Activated CD8-positive, alpha-beta T cell treated with anti-CD3 and anti-CD28 coated beads for 36 hours (primary cell): ENCODE results near the gene MRPS23. TPM values are rescaled to one million over a fixed set of nuclear protein-coding genes. Genes with fewer than 3 reads are reported as not detected.

Source experiments
- ATAC-seq: fragments of 200-7000 bp; cut with Tn5 transposase; one replicate; pipeline ENCODE4 v1.10.0; 2021; ENCODE audit warnings: mild to moderate bottlenecking, moderate library complexity
- CTCF ChIA-PET: fragments of 350-600 bp; sonication (Branson Sonifier 250); formaldehyde crosslinking; loops from one replicate; lab custom pipeline; 2021; ENCODE audit warnings: antibody characterized with exemption; lab: Charles Lee
- POLR2A ChIA-PET: fragments of 350-600 bp; sonication (Branson Sonifier 250); formaldehyde crosslinking; loops from one replicate; lab custom pipeline; 2021; ENCODE audit warnings: antibody characterized with exemption; lab: Charles Lee
- DNase-seq: peaks from one replicate; pipeline ENCODE4 v3.0.0-alpha.2; 2020
- H3K27ac Mint-ChIP-seq: one replicate; pipeline ENCODE4 v1.8.0; 2021; ENCODE audit warnings: mild to moderate bottlenecking, mixed read lengths
- H3K27me3 Mint-ChIP-seq: one replicate; pipeline ENCODE4 v1.8.0; 2021; ENCODE audit warnings: mixed read lengths
- H3K36me3 Mint-ChIP-seq: one replicate; pipeline ENCODE4 v1.8.0; 2021; ENCODE audit warnings: low read depth, mixed read lengths
- H3K4me1 Mint-ChIP-seq: one replicate; pipeline ENCODE4 v1.8.0; 2021; ENCODE audit warnings: low read depth, mixed read lengths
- H3K4me3 Mint-ChIP-seq: one replicate; pipeline ENCODE4 v1.8.0; 2021; ENCODE audit warnings: mild to moderate bottlenecking, moderate library complexity, mixed read lengths
- H3K9me3 Mint-ChIP-seq: one replicate; pipeline ENCODE4 v1.8.0; 2021; ENCODE audit warnings: mixed read lengths
- CTCF ChIP-seq: fragments of 200-600 bp; IDR thresholded peaks from one replicate; pipeline ENCODE4 v1.8.0; 2022; ENCODE audit warnings: antibody characterized with exemption, mild to moderate bottlenecking
- intact Hi-C: fragments of 100-400 bp; cut with micrococcal nuclease; formaldehyde crosslinking; loops from one replicate; pipeline ENCODE4 v1.10.0; 2022
- total RNA-seq, 2 experiments: library from RNA; stranded (reverse); gene quantifications; one replicate each; pipeline ENCODE4 v1.2.3, GENCODE V29; 2021

Gene MRPS23
- total RNA-seq, 2 experiments from 2014 or later, result 69.5 to 70.0 TPM

- intact Hi-C loops, result no loop called here
- H3K27me3 Mint-ChIP-seq, result no peaks in the 10 kb centered on the region
- H3K4me3 Mint-ChIP-seq, result no peak overlapping the region
- no peak for TF ChIP-seq CTCF
- ChIA-PET CTCF (interaction anchor here (1.6 to 1.9 kb wide), 2 partner anchors 9 to 59 kb away, joined by 5 to 13 read pairs; no protein-coding TSS in a partner anchor), POLR2A (no interaction called here)
- peaks cover 17% of the 10 kb centered on the region for H3K4me1 Mint-ChIP-seq
- no peaks in the 10 kb centered on the region for H3K9me3 Mint-ChIP-seq
- peaks cover 34% of the 10 kb centered on the region for H3K36me3 Mint-ChIP-seq
- ATAC-seq, result no peak
- no peak overlapping the region for H3K27ac Mint-ChIP-seq
- DNase-seq, result no peak
Measured at GRCh38 chr17:57842280-57842679, 7.6 kb downstream of the MRPS23 start.

- Mint-ChIP-seq H3K36me3 (peaks cover 27% of the 10 kb centered on the region), H3K4me1 (peaks cover 10% of the 10 kb centered on the region), H3K27me3 (no peaks in the 10 kb centered on the region), H3K4me3 (no peak overlapping the region), H3K27ac (no peak overlapping the region), H3K9me3 (no peaks in the 10 kb centered on the region)
- no peak for DNase-seq
- ATAC-seq, result no peak
- ChIA-PET POLR2A (interaction anchor here (0.8 kb wide), 1 partner anchor 8 kb away, joined by 4 read pairs; no protein-coding TSS in a partner anchor), CTCF (interaction anchor here (1.0 to 1.6 kb wide), 2 partner anchors 56 to 57 kb away, joined by 4 to 5 read pairs; no protein-coding TSS in a partner anchor)
- intact Hi-C loops, result no loop called here
- no peak for TF ChIP-seq CTCF
Measured at GRCh38 chr17:57839571-57839923, 10.3 kb downstream of the MRPS23 start.

- no peaks in the 10 kb centered on the region for H3K9me3 Mint-ChIP-seq
- POLR2A ChIA-PET, result interaction anchor here (0.6 to 1.4 kb wide), 4 partner anchors 9 to 241 kb away, joined by 3 to 6 read pairs (median 4); partner anchors contain the start of gene MRPS23
- H3K27me3 Mint-ChIP-seq, result no peaks in the 10 kb centered on the region
- ATAC-seq (no peak), DNase-seq (no peak)
- H3K4me1 Mint-ChIP-seq, result peaks cover 14% of the 10 kb centered on the region
- no peak overlapping the region for H3K4me3 Mint-ChIP-seq
- no peak for TF ChIP-seq CTCF
- intact Hi-C loops, result no loop called here
- CTCF ChIA-PET, result interaction anchor here (1.0 to 1.6 kb wide), 2 partner anchors 55 to 56 kb away, joined by 4 to 5 read pairs; no protein-coding TSS in a partner anchor
- peaks cover 27% of the 10 kb centered on the region for H3K36me3 Mint-ChIP-seq
- H3K27ac Mint-ChIP-seq, result peak overlapping the region; percentile 30
Measured at GRCh38 chr17:57838857-57839570, 10.8 kb downstream of the MRPS23 start.

- Mint-ChIP-seq H3K9me3 (no peaks in the 10 kb centered on the region), H3K4me1 (peaks cover 16% of the 10 kb centered on the region), H3K4me3 (no peak overlapping the region), H3K36me3 (peaks cover 25% of the 10 kb centered on the region), H3K27me3 (no peaks in the 10 kb centered on the region), H3K27ac (no peak overlapping the region)
- ATAC-seq (no peak), DNase-seq (no peak)
- ChIA-PET POLR2A (interaction anchor here (0.6 to 1.4 kb wide), 3 partner anchors 11 to 240 kb away, joined by 3 to 6 read pairs (median 3); partner anchors contain the start of gene MRPS23), CTCF (interaction anchor here (1.6 kb wide), 1 partner anchor 56 kb away, joined by 5 read pairs; no protein-coding TSS in a partner anchor)
- no peak for TF ChIP-seq CTCF
- intact Hi-C loops, result no loop called here
Measured at GRCh38 chr17:57838453-57838852, 11.4 kb downstream of the MRPS23 start.
